HCT116 (cell line): ENCODE results near the gene BMP2K. TPM values are rescaled to one million over a fixed set of nuclear protein-coding genes. Genes with fewer than 3 reads are reported as not detected.

Experiments used
- ATAC-seq: fragments of 200-7000 bp; cut with Tn5 transposase; 2 replicates; pipeline ENCODE4 v1.9.1; 2020; ENCODE audit warnings: mild to moderate bottlenecking, moderate library complexity
- BruUV-seq: library from RNA; stranded (reverse); fragments of 400-500 nt; replicated peaks from 2 replicates; lab custom pipeline; 2021; lab: Mats Ljungman, UMichigan
- CTCF ChIA-PET: fragments of 300-600 bp; sonication (Branson Sonifier 250); formaldehyde crosslinking; loops from one replicate; lab custom pipeline; 2021; ENCODE audit warnings: antibody characterized with exemption; lab: Charles Lee
- POLR2A ChIA-PET: fragments of 300-600, 350-600 bp; sonication (Branson Sonifier 250); formaldehyde crosslinking; loops from one replicate; lab custom pipeline; 2021; ENCODE audit warnings: antibody characterized with exemption; lab: Charles Lee
- RAD21 ChIA-PET, 2 experiments: fragments of 300-600 bp; sonication (Branson Sonifier 250); formaldehyde crosslinking; loops; one replicate each; lab custom pipeline; 2023; ENCODE audit warnings: low total read pairs in 2 of 2; ENCODE audit not compliant: uncharacterized antibody in 2 of 2, unreplicated experiment in 2 of 2, low non-redundant PET in 1 of 2; lab: Charles Lee
- DNase-seq: peaks from one replicate; pipeline ENCODE4 v3.0.0-alpha.2; 2010; ENCODE audit warnings: low read depth, low spot score
- H2AFZ ChIP-seq: fragments of 200-600 bp; shearing (Covaris generic), sonication (generic); 2 replicates; pipeline ENCODE4 v1.6.1; 2017; ENCODE audit warnings: low read depth, mixed run types, mixed read lengths, antibody characterized with exemption, low read length; ENCODE audit not compliant: poor library complexity, severe bottlenecking
- H3K27ac ChIP-seq: 2 replicates; pipeline ENCODE4 v1.5.1; 2012; ENCODE audit warnings: low read depth, low read length
- H3K27me3 ChIP-seq: fragments of 200-600 bp; sonication (generic); 2 replicates; pipeline ENCODE4 v1.6.1; 2016; ENCODE audit warnings: mixed run types, low read length, mixed read lengths; ENCODE audit not compliant: insufficient read depth
- H3K36me3 ChIP-seq, 2 experiments: fragments of 200-500 bp in 1 of 2; fragments of 200-600 bp in 1 of 2; sonication (Bioruptor generic) in 1 of 2; sonication (generic) in 1 of 2; 2 replicates each; pipeline versions ENCODE4 v1.5.1 to v1.6.1; 2014 to 2016; ENCODE audit warnings: low read length in 2 of 2, inconsistent platforms in 1 of 2, mixed read lengths in 1 of 2, mixed run types in 1 of 2; ENCODE audit not compliant: insufficient read depth in 2 of 2, control insufficient read depth in 1 of 2
- H3K4me1 ChIP-seq, 2 experiments: fragments of 200-600 bp in 1 of 2; sonication (generic) in 1 of 2; 2 replicates each; pipeline versions ENCODE4 v1.5.1 to v1.6.1; 2012 to 2017; ENCODE audit warnings: low read length in 2 of 2, inconsistent platforms in 1 of 2, mild to moderate bottlenecking in 1 of 2, mixed read lengths in 1 of 2, mixed run types in 1 of 2, moderate library complexity in 1 of 2; ENCODE audit not compliant: insufficient read depth in 2 of 2, control insufficient read depth in 1 of 2
- H3K4me2 ChIP-seq: fragments of 200-600 bp; sonication (generic); 2 replicates; pipeline ENCODE4 v1.6.1; 2017; ENCODE audit warnings: mixed run types, low read length, mixed read lengths
- H3K4me3 ChIP-seq, 2 experiments: fragments of 200-600 bp in 1 of 2; sonication (generic) in 1 of 2; replicated peaks in 1 of 2; 2 replicates each; pipeline ENCODE4 v1.5.1; 2011 to 2016; ENCODE audit warnings: low read length in 2 of 2, control low read depth in 1 of 2, low read depth in 1 of 2, mild to moderate bottlenecking in 1 of 2, mixed read lengths in 1 of 2, mixed run types in 1 of 2
- H3K79me2 ChIP-seq: fragments of 200-600 bp; sonication (generic); 2 replicates; pipeline ENCODE4 v1.6.1; 2017; ENCODE audit warnings: mild to moderate bottlenecking, mixed run types, low read length, moderate library complexity, mixed read lengths; ENCODE audit not compliant: insufficient read depth
- H3K9ac ChIP-seq: fragments of 200-600 bp; sonication (generic); 2 replicates; pipeline ENCODE4 v1.6.1; 2016; ENCODE audit warnings: low read length, mixed read lengths
- H3K9me2 ChIP-seq: fragments of 200-600 bp; sonication (generic), shearing (Covaris generic); 2 replicates; pipeline ENCODE4 v1.6.1; 2017; ENCODE audit warnings: mixed run types, mild to moderate bottlenecking, moderate library complexity; ENCODE audit not compliant: insufficient read depth
- H3K9me3 ChIP-seq, 2 experiments: fragments of 200-500 bp in 1 of 2; fragments of 200-600 bp in 1 of 2; sonication (Bioruptor generic) in 1 of 2; sonication (generic) in 1 of 2; 2 replicates each; pipeline ENCODE4 v1.6.1; 2014 to 2017; ENCODE audit warnings: low read length in 2 of 2, mixed read lengths in 2 of 2, inconsistent platforms in 1 of 2, low read depth in 1 of 2, mild to moderate bottlenecking in 1 of 2, mixed run types in 1 of 2, moderate library complexity in 1 of 2; ENCODE audit not compliant: control insufficient read depth in 1 of 2, insufficient read depth in 1 of 2
- H4K20me1 ChIP-seq: fragments of 200-600 bp; sonication (generic), shearing (Covaris generic); 2 replicates; pipeline ENCODE4 v1.6.1; 2017; ENCODE audit warnings: mixed run types, mild to moderate bottlenecking, moderate library complexity; ENCODE audit not compliant: insufficient read depth
- ATF3 ChIP-seq: IDR thresholded peaks from 2 replicates; pipeline ENCODE4 v1.6.1; 2012
- CBX3 ChIP-seq: IDR thresholded peaks from 2 replicates; pipeline ENCODE4 v1.6.1; 2012; ENCODE audit warnings: low read depth
- CTCF ChIP-seq, 3 experiments: fragments of 200-600 bp in 1 of 3; sonication (generic) in 1 of 3; IDR thresholded peaks in 2 of 3; conservative IDR thresholded peaks in 1 of 3; 2 replicates each; pipeline ENCODE4 v1.5.1; 2012 to 2017; ENCODE audit warnings: low read depth in 2 of 3, low read length in 2 of 3, antibody characterized with exemption in 1 of 3, borderline replicate concordance in 1 of 3, control low read depth in 1 of 3, mild to moderate bottlenecking in 1 of 3, mixed read lengths in 1 of 3, mixed run types in 1 of 3, moderate library complexity in 1 of 3; ENCODE audit not compliant: insufficient read depth in 1 of 3
- EGR1 ChIP-seq: IDR thresholded peaks from 2 replicates; pipeline ENCODE4 v1.6.1; 2012; ENCODE audit warnings: low read depth
- ELF1 ChIP-seq: IDR thresholded peaks from 2 replicates; pipeline ENCODE4 v1.6.1; 2012; ENCODE audit warnings: low read depth, borderline replicate concordance
- EZH2 ChIP-seq: fragments of 200-600 bp; sonication (generic); IDR thresholded peaks from 2 replicates; pipeline ENCODE4 v1.6.1; 2017; ENCODE audit warnings: antibody characterized with exemption, mixed run types
- EZH2phosphoT487 ChIP-seq: fragments of 200-600 bp; IDR thresholded peaks from 2 replicates; pipeline ENCODE4 v1.6.1; 2018; ENCODE audit warnings: antibody characterized with exemption, borderline replicate concordance
- FOSL1 ChIP-seq: IDR thresholded peaks from 2 replicates; pipeline ENCODE4 v1.6.1; 2012; ENCODE audit warnings: low read depth
- POLR2AphosphoS5 ChIP-seq: IDR thresholded peaks from 2 replicates; pipeline ENCODE4 v1.6.1; 2011; ENCODE audit warnings: mild to moderate bottlenecking, low read depth, low read length, moderate library complexity
- SIN3A ChIP-seq: IDR thresholded peaks from 2 replicates; pipeline ENCODE4 v1.6.1; 2012; ENCODE audit warnings: low read depth
- SP1 ChIP-seq: IDR thresholded peaks from 2 replicates; pipeline ENCODE4 v1.6.1; 2012; ENCODE audit warnings: low read depth
- SRF ChIP-seq: IDR thresholded peaks from 2 replicates; pipeline ENCODE4 v1.6.1; 2012; ENCODE audit warnings: low read depth
- ZBTB33 ChIP-seq: IDR thresholded peaks from 2 replicates; pipeline ENCODE4 v1.6.1; 2011; ENCODE audit warnings: mild to moderate bottlenecking, low read length, moderate library complexity; ENCODE audit not compliant: insufficient replicate concordance; ENCODE audit errors: extremely low read depth
- ZFX ChIP-seq: fragments of 450-650 bp; IDR thresholded peaks from 2 replicates; pipeline ENCODE4 v1.6.1; 2017
- ZNF274 ChIP-seq: fragments of 200-500 bp; sonication (Bioruptor generic); IDR thresholded peaks from 2 replicates; pipeline ENCODE4 v1.6.1; 2014; ENCODE audit warnings: mild to moderate bottlenecking, low read depth, low read length, inconsistent platforms
- intact Hi-C: fragments of 100-400 bp; cut with micrococcal nuclease; formaldehyde crosslinking; loops from 2 replicates; pipeline ENCODE4 v1.10.0; 2022
- total RNA-seq: library from RNA; stranded (reverse); gene quantifications from one replicate; pipeline ENCODE4 v1.2.1, GENCODE V29; 2021; ENCODE audit not compliant: unreplicated experiment
- TF ChIP-seq, protein P1 (sequence below): IDR thresholded peaks from 2 replicates; pipeline ENCODE4 v1.6.1; 2012

BMP2K gene
- total RNA-seq, 1 experiment from 2014 or later = 27.7 TPM

GRCh38 chr4:78899302-78899701, 123.2 kb downstream of the BMP2K start:
- Histone ChIP-seq H3K9me2 (no peaks in the 10 kb centered on the region), H3K4me1 (no peaks in the 10 kb centered on the region), H3K4me2 (no peak overlapping the region), H3K9me3 (no peaks in the 10 kb centered on the region), H3K27ac (no peak overlapping the region), H3K4me3 (no peak overlapping the region), H3K27me3 (no peaks in the 10 kb centered on the region), H2AFZ (no peak overlapping the region), H3K36me3 (no peaks in the 10 kb centered on the region), H4K20me1 (no peaks in the 10 kb centered on the region), H3K79me2 (no peaks in the 10 kb centered on the region), H3K9ac (no peak overlapping the region)
- no TSS peak for BruUV-seq
- TF ChIP-seq EZH2phosphoT487 (no peak), ATF3 (no peak), POLR2AphosphoS5 (no peak), CTCF (IDR thresholded peaks at IDR 0.05 in 2 of 3, conservative IDR thresholded peaks at IDR 0.05 in 1 of 3; ENCODE audit: borderline replicate concordance in 1 of 3, insufficient read depth in 1 of 3, low read depth in 2 of 3, low read length in 2 of 3) (no peak), EGR1 (no peak), SIN3A (no peak), EZH2 (no peak), SRF (no peak), FOSL1 (no peak), ZNF274 (no peak), ZFX (no peak), CBX3 (no peak), SP1 (no peak), ZBTB33 (no peak), ELF1 (no peak)
- TF ChIP-seq, protein P1, sequence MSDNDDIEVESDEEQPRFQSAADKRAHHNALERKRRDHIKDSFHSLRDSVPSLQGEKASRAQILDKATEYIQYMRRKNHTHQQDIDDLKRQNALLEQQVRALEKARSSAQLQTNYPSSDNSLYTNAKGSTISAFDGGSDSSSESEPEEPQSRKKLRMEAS = no peak
- CTCF ChIA-PET = no interaction called here
- ATAC-seq (no peak), DNase-seq (no peak)
- RAD21 ChIA-PET = no interaction called here
- intact Hi-C loops = no loop called here
- POLR2A ChIA-PET = no interaction called here
